HG03108 (cell line): Measurements from ENCODE around the gene RTRAF.

Experiments used
- ATAC-seq: cut with Tn5 transposase; IDR thresholded peaks from one replicate; pipeline ENCODE4 v1.9.1; 2021; ENCODE audit warnings: moderate library complexity; ENCODE audit not compliant: unreplicated experiment

RTRAF gene

GRCh38 chr14:52048641-52049204 is 59.4 kb downstream of the RTRAF start:
- ATAC-seq, result no peak

GRCh38 chr14:52049271-52049670 is 59.9 kb downstream of the RTRAF start:
- no peak for ATAC-seq

GRCh38 chr14:52049721-52050588 is 60.6 kb downstream of the RTRAF start:
- no peak for ATAC-seq

GRCh38 chr14:52051251-52051650 is 61.9 kb downstream of the RTRAF start:
- ATAC-seq, result no peak

GRCh38 chr14:52051871-52052270 is 62.5 kb downstream of the RTRAF start:
- ATAC-seq, result no peak

GRCh38 chr14:52052288-52052943 is 63.1 kb downstream of the RTRAF start:
- ATAC-seq, result no peak

- no peak for ATAC-seq
Measured at GRCh38 chr14:52053044-52053443, 63.7 kb downstream of the RTRAF start.

- ATAC-seq, result no peak
Measured at GRCh38 chr14:52054678-52055077, 65.3 kb downstream of the RTRAF start.

- no peak for ATAC-seq
Measured at GRCh38 chr14:52055167-52055566, 65.8 kb downstream of the RTRAF start.

- ATAC-seq, result no peak
Measured at GRCh38 chr14:52058341-52058740, 69.0 kb downstream of the RTRAF start.

- no peak for ATAC-seq
Measured at GRCh38 chr14:52059649-52060048, 70.3 kb downstream of the RTRAF start.

- no peak for ATAC-seq
Measured at GRCh38 chr14:52060080-52060479, 70.7 kb downstream of the RTRAF start.
